ENCODE data around the gene RXFP1.
"Not testable (repeated sequence)": the region's sequence is repeated elsewhere in the genome, so short reads cannot be mapped to it uniquely, and the experiment has no call there.

RXFP1 gene

GRCh38 chr4:158649111-158649680 is 127.5 kb downstream of the RXFP1 start:
- CTCF ChIA-PET = no interaction called here
- POLR2A ChIA-PET = interaction anchor here (0.5 kb wide), 1 partner anchor 17 kb away, joined by 3 read pairs; no protein-coding TSS in a partner anchor
- Histone ChIP-seq H3K27ac (ENCODE audit: insufficient read depth in 1 of 2, low read depth in 1 of 2, low read length in 2 of 2, poor library complexity in 1 of 2, severe bottlenecking in 2 of 2) (no peak overlapping the region), H3K27me3 (replicated peaks in 2 of 5; ENCODE audit: control insufficient read depth in 4 of 5, insufficient read depth in 5 of 5, low read length in 4 of 5) (no peaks in the 10 kb centered on the region), H3K36me3 (ENCODE audit: control insufficient read depth in 4 of 4, insufficient read depth in 4 of 4, low read length in 3 of 4) (no peaks in the 10 kb centered on the region), H3K4me3 (ENCODE audit: control insufficient read depth in 1 of 7, extremely low read depth in 1 of 7, insufficient read depth in 4 of 7, low read depth in 2 of 7, low read length in 6 of 7) (no peak overlapping the region), H3K4me1 (ENCODE audit: control extremely low read depth in 1 of 4, control insufficient read depth in 4 of 4, insufficient read depth in 4 of 4, low read length in 3 of 4) (peaks cover 0 to 3% (median 0%) of the 10 kb centered on the region in 4 experiments), H3K9me3 (ENCODE audit: control extremely low read depth in 1 of 5, control insufficient read depth in 4 of 5, insufficient read depth in 2 of 5, low read depth in 1 of 5, low read length in 4 of 5) (no peaks in the 10 kb centered on the region)
- no peak for DNase-seq
- WGBS (ENCODE audit: insufficient coverage) = 95% methylated on average over 2 of the region's 4 CpGs

DNA sequence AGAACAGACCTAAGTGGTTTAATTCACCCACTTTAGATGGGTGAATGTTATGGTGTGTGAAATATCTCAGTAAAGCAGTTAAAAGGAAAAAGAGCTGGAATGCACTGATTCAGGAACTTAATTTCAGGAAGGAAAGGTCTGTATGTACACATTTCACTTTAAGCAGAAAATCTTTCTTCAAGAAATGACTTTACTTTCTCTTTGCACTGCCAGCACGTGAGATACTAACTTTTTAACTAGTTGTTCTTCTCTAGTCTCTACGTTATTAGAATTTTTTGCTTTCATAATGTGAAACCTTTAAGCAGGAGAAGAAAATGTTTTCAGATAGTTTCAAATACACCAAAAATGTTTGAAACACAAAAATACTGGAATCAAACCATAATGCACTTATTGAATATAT is 131.2 kb downstream of the RXFP1 start:
- Histone ChIP-seq H3K27ac (ENCODE audit: insufficient read depth in 1 of 2, low read depth in 1 of 2, low read length in 2 of 2, poor library complexity in 1 of 2, severe bottlenecking in 2 of 2) (no peak overlapping the region), H3K4me3 (ENCODE audit: control insufficient read depth in 1 of 7, extremely low read depth in 1 of 7, insufficient read depth in 4 of 7, low read depth in 2 of 7, low read length in 6 of 7) (peak overlapping the region in 6 of 7 experiments; percentile 15 to 48 (median 29)), H3K4me1 (ENCODE audit: control extremely low read depth in 1 of 4, control insufficient read depth in 4 of 4, insufficient read depth in 4 of 4, low read length in 3 of 4) (peaks cover 0 to 3% (median 0%) of the 10 kb centered on the region in 4 experiments), H3K27me3 (replicated peaks in 2 of 5; ENCODE audit: control insufficient read depth in 4 of 5, insufficient read depth in 5 of 5, low read length in 4 of 5) (no peaks in the 10 kb centered on the region), H3K9me3 (ENCODE audit: control extremely low read depth in 1 of 5, control insufficient read depth in 4 of 5, insufficient read depth in 2 of 5, low read depth in 1 of 5, low read length in 4 of 5) (no peaks in the 10 kb centered on the region), H3K36me3 (ENCODE audit: control insufficient read depth in 4 of 4, insufficient read depth in 4 of 4, low read length in 3 of 4) (no peaks in the 10 kb centered on the region)
- CTCF ChIA-PET = no interaction called here
- POLR2A ChIA-PET = no interaction called here
- peak in 2 of 3 donors; percentile 24 to 35 for DNase-seq
- WGBS (ENCODE audit: insufficient coverage) = no CpG with 5 or more reads among the region's 2 CpGs

GRCh38 chr4:158656439-158656838 is 134.8 kb downstream of the RXFP1 start:
- no peaks in the 10 kb centered on the region for H3K9me3 ChIP-seq (ENCODE audit: control extremely low read depth in 1 of 5, control insufficient read depth in 4 of 5, insufficient read depth in 2 of 5, low read depth in 1 of 5, low read length in 4 of 5)
- CTCF ChIA-PET = interaction anchor here (1.3 to 1.6 kb wide), 2 partner anchors 11 to 31 kb away, joined by 3 to 4 read pairs; no protein-coding TSS in a partner anchor
- no peak for DNase-seq
- H3K4me1 ChIP-seq (ENCODE audit: control extremely low read depth in 1 of 4, control insufficient read depth in 4 of 4, insufficient read depth in 4 of 4, low read length in 3 of 4) = peaks cover 0 to 3% (median 0%) of the 10 kb centered on the region in 4 experiments
- H3K4me3 ChIP-seq (ENCODE audit: control insufficient read depth in 1 of 7, extremely low read depth in 1 of 7, insufficient read depth in 4 of 7, low read depth in 2 of 7, low read length in 6 of 7) = no peak overlapping the region
- H3K27me3 ChIP-seq (replicated peaks in 2 of 5; ENCODE audit: control insufficient read depth in 4 of 5, insufficient read depth in 5 of 5, low read length in 4 of 5) = no peaks in the 10 kb centered on the region
- no peak overlapping the region for H3K27ac ChIP-seq (ENCODE audit: insufficient read depth in 1 of 2, low read depth in 1 of 2, low read length in 2 of 2, poor library complexity in 1 of 2, severe bottlenecking in 2 of 2)
- no peaks in the 10 kb centered on the region for H3K36me3 ChIP-seq (ENCODE audit: control insufficient read depth in 4 of 4, insufficient read depth in 4 of 4, low read length in 3 of 4)
- POLR2A ChIA-PET = no interaction called here
- no CpG with 5 or more reads among the region's 1 CpG for WGBS (ENCODE audit: insufficient coverage)

- Histone ChIP-seq H3K27ac (ENCODE audit: insufficient read depth in 1 of 2, low read depth in 1 of 2, low read length in 2 of 2, poor library complexity in 1 of 2, severe bottlenecking in 2 of 2) (no peak overlapping the region), H3K27me3 (replicated peaks in 2 of 5; ENCODE audit: control insufficient read depth in 4 of 5, insufficient read depth in 5 of 5, low read length in 4 of 5) (no peaks in the 10 kb centered on the region), H3K4me1 (ENCODE audit: control extremely low read depth in 1 of 4, control insufficient read depth in 4 of 4, insufficient read depth in 4 of 4, low read length in 3 of 4) (peaks cover 0 to 3% (median 0%) of the 10 kb centered on the region in 4 experiments), H3K36me3 (ENCODE audit: control insufficient read depth in 4 of 4, insufficient read depth in 4 of 4, low read length in 3 of 4) (no peaks in the 10 kb centered on the region), H3K4me3 (ENCODE audit: control insufficient read depth in 1 of 7, extremely low read depth in 1 of 7, insufficient read depth in 4 of 7, low read depth in 2 of 7, low read length in 6 of 7) (no peak overlapping the region), H3K9me3 (ENCODE audit: control extremely low read depth in 1 of 5, control insufficient read depth in 4 of 5, insufficient read depth in 2 of 5, low read depth in 1 of 5, low read length in 4 of 5) (no peaks in the 10 kb centered on the region)
- ChIA-PET POLR2A (interaction anchor here (0.6 kb wide), 1 partner anchor 272 kb away, joined by 3 read pairs; no protein-coding TSS in a partner anchor), CTCF (interaction anchor here (1.4 kb wide), 1 partner anchor 10 kb away, joined by 5 read pairs; no protein-coding TSS in a partner anchor)
- no peak for DNase-seq
- WGBS (ENCODE audit: insufficient coverage) = 95% methylated on average over 9 of the region's 11 CpGs
Measured at GRCh38 chr4:158657291-158657690, 135.6 kb downstream of the RXFP1 start.

DNA sequence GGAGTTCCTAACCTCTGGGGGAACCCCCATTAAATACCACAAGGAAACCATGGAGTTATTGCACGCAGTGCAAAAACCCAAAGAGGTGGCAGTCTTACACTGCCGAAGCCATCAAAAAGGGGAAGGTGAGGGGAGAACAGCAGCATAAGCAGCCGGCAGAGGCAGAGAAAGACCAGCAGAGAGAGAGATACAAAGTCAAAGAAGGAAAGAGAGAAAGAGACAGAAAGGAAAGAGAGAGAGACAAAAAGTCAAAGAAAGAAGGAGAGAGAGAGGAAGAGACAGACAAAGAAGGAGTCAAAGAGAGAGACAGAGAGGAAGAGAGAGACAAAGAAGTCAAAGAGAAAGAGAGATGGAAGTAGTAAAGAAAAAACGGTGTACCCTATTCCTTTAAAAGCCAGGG is 141.6 kb downstream of the RXFP1 start:
- peak; percentile 43 to 77 (median 70) for DNase-seq
- H3K9me3 ChIP-seq (ENCODE audit: control extremely low read depth in 1 of 5, control insufficient read depth in 4 of 5, insufficient read depth in 2 of 5, low read depth in 1 of 5, low read length in 4 of 5); POLR2A ChIA-PET; H3K27me3 ChIP-seq (replicated peaks in 2 of 5; ENCODE audit: control insufficient read depth in 4 of 5, insufficient read depth in 5 of 5, low read length in 4 of 5); H3K36me3 ChIP-seq (ENCODE audit: control insufficient read depth in 4 of 4, insufficient read depth in 4 of 4, low read length in 3 of 4); CTCF ChIA-PET: not testable (repeated sequence)
- Histone ChIP-seq H3K4me1 (ENCODE audit: control extremely low read depth in 1 of 4, control insufficient read depth in 4 of 4, insufficient read depth in 4 of 4, low read length in 3 of 4) (peaks cover 0 to 17% (median 13%) of the 10 kb centered on the region in 4 experiments), H3K4me3 (ENCODE audit: control insufficient read depth in 1 of 7, extremely low read depth in 1 of 7, insufficient read depth in 4 of 7, low read depth in 2 of 7, low read length in 6 of 7) (peak overlapping the region in 2 of 7 experiments; percentile 32 to 49), H3K27ac (ENCODE audit: insufficient read depth in 1 of 2, low read depth in 1 of 2, low read length in 2 of 2, poor library complexity in 1 of 2, severe bottlenecking in 2 of 2) (peak overlapping the region in 1 of 2 experiments; percentile 34)
- 0% methylated on average over 3 of the region's 4 CpGs for WGBS (ENCODE audit: insufficient coverage)

GRCh38 chr4:158663707-158664625 is 142.3 kb downstream of the RXFP1 start:
- H3K36me3 ChIP-seq (ENCODE audit: control insufficient read depth in 4 of 4, insufficient read depth in 4 of 4, low read length in 3 of 4); H3K27me3 ChIP-seq (replicated peaks in 2 of 5; ENCODE audit: control insufficient read depth in 4 of 5, insufficient read depth in 5 of 5, low read length in 4 of 5); H3K9me3 ChIP-seq (ENCODE audit: control extremely low read depth in 1 of 5, control insufficient read depth in 4 of 5, insufficient read depth in 2 of 5, low read depth in 1 of 5, low read length in 4 of 5); POLR2A ChIA-PET: not testable (repeated sequence)
- peak; percentile 19 to 53 (median 37) for DNase-seq
- CTCF ChIA-PET = interaction anchor here (0.8 to 1.3 kb wide), 3 partner anchors 39 to 86 kb away, joined by 3 to 4 read pairs (median 3); no protein-coding TSS in a partner anchor
- peak overlapping the region in 1 of 7 experiments; percentile 32 for H3K4me3 ChIP-seq (ENCODE audit: control insufficient read depth in 1 of 7, extremely low read depth in 1 of 7, insufficient read depth in 4 of 7, low read depth in 2 of 7, low read length in 6 of 7)
- H3K27ac ChIP-seq (ENCODE audit: insufficient read depth in 1 of 2, low read depth in 1 of 2, low read length in 2 of 2, poor library complexity in 1 of 2, severe bottlenecking in 2 of 2) = peak overlapping the region in 1 of 2 experiments; percentile 34
- peaks cover 0 to 17% (median 13%) of the 10 kb centered on the region in 4 experiments for H3K4me1 ChIP-seq (ENCODE audit: control extremely low read depth in 1 of 4, control insufficient read depth in 4 of 4, insufficient read depth in 4 of 4, low read length in 3 of 4)
- 80% methylated on average over 5 of the region's 8 CpGs for WGBS (ENCODE audit: insufficient coverage)
